Measurements from ENCODE around the gene ZBED6.

Gene ZBED6

GRCh38 chr1:203842559-203842876 lies 47.1 kb downstream of the ZBED6 start:
- no peak for DNase-seq (ENCODE audit: low spot score)

GRCh38 chr1:203843435-203843834 lies 48.0 kb downstream of the ZBED6 start:
- no peak for DNase-seq (ENCODE audit: low spot score)
